RWPE2 (cell line): ENCODE data around the gene ADAM29.
"Not testable (repeated sequence)": the region's sequence is repeated elsewhere in the genome, so short reads cannot be mapped to it uniquely, and the experiment has no call there.

Source experiments
- ATAC-seq: fragments of 200-7000 bp; cut with Tn5 transposase; 3 replicates; pipeline ENCODE4 v1.9.1; 2021; ENCODE audit warnings: low read depth
- DNase-seq: peaks from one replicate; pipeline ENCODE4 v3.0.0-alpha.2; 2020; ENCODE audit warnings: low spot score
- H3K27ac ChIP-seq: fragments of 450-650 bp; 2 replicates; pipeline ENCODE4 v1.5.1; 2017; ENCODE audit warnings: mild to moderate bottlenecking; ENCODE audit not compliant: poor library complexity, severe bottlenecking
- H3K27me3 ChIP-seq: fragments of 250-450 bp; sonication (Bioruptor Pico); 2 replicates; pipeline ENCODE4 v1.5.1; 2021; ENCODE audit warnings: mild to moderate bottlenecking, moderate library complexity; ENCODE audit not compliant: insufficient read depth, poor library complexity, severe bottlenecking
- H3K36me3 ChIP-seq: fragments of 250-450 bp; sonication (Bioruptor Pico); 2 replicates; pipeline ENCODE4 v1.5.1; 2020; ENCODE audit warnings: low read depth, mild to moderate bottlenecking, moderate library complexity
- H3K4me1 ChIP-seq: fragments of 250-450 bp; sonication (Bioruptor Pico); 2 replicates; pipeline ENCODE4 v1.5.1; 2021; ENCODE audit warnings: mild to moderate bottlenecking, moderate library complexity; ENCODE audit not compliant: insufficient read depth, poor library complexity, severe bottlenecking
- H3K4me3 ChIP-seq: fragments of 250-450 bp; sonication (Bioruptor Pico); 2 replicates; pipeline ENCODE4 v1.5.1; 2021; ENCODE audit warnings: mild to moderate bottlenecking, moderate library complexity; ENCODE audit not compliant: severe bottlenecking
- H3K9me3 ChIP-seq: fragments of 250-450 bp; sonication (Bioruptor Pico); 2 replicates; pipeline ENCODE4 v1.5.1; 2021; ENCODE audit warnings: mild to moderate bottlenecking, moderate library complexity; ENCODE audit not compliant: severe bottlenecking
- TF ChIP-seq, protein P1 (sequence below): fragments of 450-650 bp; IDR thresholded peaks from one replicate; pipeline ENCODE4 v1.5.1; 2017; ENCODE audit warnings: mild to moderate bottlenecking, moderate library complexity; ENCODE audit not compliant: poor library complexity, severe bottlenecking

ADAM29 gene

DNA sequence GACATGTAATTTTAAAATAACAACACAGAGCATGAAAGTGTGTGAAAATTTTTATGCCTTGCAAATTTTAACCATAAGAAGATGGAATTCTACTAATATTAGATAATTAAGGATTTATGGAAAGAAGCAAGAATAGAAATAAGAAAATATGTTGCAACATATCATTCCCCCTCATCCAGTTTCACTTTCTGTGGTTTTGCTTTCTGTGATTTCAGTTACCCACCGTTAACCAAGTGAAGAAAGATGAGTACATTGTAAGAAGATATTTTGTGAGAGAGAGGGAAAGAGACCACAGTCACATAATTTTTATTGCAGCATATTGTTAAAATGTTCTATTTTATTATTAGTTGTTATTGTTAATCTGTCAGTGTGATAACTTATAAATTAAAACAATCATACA, 77.9 kb downstream of the ADAM29 start:
- ATAC-seq: no peak
- H3K9me3 ChIP-seq: no peaks in the 10 kb centered on the region
- DNase-seq: no peak

DNA sequence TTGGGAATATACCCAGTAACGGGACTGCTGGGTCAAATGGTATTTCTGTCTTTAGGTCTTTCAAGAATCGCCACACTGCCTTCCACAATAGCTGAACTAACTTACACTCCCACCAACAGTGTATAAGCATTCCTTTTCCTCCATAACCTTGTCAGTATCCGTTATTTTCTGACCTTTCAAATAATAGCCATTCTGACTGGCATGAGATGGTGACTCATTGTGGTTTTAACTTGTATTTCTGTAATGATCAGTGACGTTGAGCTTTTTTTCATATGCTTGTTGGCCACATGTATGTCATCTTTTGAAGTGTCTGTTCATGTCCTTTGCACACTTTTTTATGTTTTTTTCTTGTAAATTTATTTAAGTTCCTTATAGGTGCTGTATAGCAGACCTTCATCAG, 81.2 kb downstream of the ADAM29 start:
- Histone ChIP-seq H3K36me3 (no peaks in the 10 kb centered on the region), H3K9me3 (no peaks in the 10 kb centered on the region), H3K27ac (no peak overlapping the region), H3K4me3 (no peak overlapping the region), H3K27me3 (no peaks in the 10 kb centered on the region), H3K4me1 (no peaks in the 10 kb centered on the region)
- peak; percentile 70 for ATAC-seq
- DNase-seq: no peak
- TF ChIP-seq, protein P1, sequence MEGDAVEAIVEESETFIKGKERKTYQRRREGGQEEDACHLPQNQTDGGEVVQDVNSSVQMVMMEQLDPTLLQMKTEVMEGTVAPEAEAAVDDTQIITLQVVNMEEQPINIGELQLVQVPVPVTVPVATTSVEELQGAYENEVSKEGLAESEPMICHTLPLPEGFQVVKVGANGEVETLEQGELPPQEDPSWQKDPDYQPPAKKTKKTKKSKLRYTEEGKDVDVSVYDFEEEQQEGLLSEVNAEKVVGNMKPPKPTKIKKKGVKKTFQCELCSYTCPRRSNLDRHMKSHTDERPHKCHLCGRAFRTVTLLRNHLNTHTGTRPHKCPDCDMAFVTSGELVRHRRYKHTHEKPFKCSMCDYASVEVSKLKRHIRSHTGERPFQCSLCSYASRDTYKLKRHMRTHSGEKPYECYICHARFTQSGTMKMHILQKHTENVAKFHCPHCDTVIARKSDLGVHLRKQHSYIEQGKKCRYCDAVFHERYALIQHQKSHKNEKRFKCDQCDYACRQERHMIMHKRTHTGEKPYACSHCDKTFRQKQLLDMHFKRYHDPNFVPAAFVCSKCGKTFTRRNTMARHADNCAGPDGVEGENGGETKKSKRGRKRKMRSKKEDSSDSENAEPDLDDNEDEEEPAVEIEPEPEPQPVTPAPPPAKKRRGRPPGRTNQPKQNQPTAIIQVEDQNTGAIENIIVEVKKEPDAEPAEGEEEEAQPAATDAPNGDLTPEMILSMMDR: no peak

More for the DNA sequence above, 77.9 kb downstream of the ADAM29 start:
- Histone ChIP-seq H3K4me1 (no peaks in the 10 kb centered on the region), H3K27ac (no peak overlapping the region), H3K4me3 (no peak overlapping the region), H3K36me3 (no peaks in the 10 kb centered on the region), H3K27me3 (no peaks in the 10 kb centered on the region)
- TF ChIP-seq, protein P1: no peak

DNA sequence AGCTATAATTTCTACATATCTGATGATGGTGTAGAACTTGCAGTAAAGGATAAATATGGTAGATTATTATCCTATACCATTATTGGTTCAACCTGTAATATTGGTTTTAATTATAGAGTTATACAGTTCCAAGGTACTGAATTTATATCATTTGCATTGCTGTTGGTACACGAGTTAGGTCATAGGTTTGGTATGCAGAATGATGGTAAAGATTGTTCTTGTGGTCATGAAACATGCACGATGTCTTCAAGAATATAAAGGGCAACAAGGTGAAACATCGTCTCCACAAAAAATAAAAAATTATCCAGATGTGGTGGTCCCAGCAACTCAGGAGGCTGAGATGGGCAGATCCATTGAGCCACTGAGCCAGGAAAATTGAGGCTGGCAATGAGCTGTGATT, 99.6 kb downstream of the ADAM29 start:
- Histone ChIP-seq H3K4me3 (no peak overlapping the region), H3K36me3 (no peaks in the 10 kb centered on the region), H3K27ac (no peak overlapping the region), H3K27me3 (no peaks in the 10 kb centered on the region), H3K9me3 (no peaks in the 10 kb centered on the region), H3K4me1 (peaks cover 3% of the 10 kb centered on the region)
- 0 out of 3 replicates have a peak, but pooled peaks have one; percentile 50 for ATAC-seq
- DNase-seq: no peak
- TF ChIP-seq, protein P1: no peak

DNA sequence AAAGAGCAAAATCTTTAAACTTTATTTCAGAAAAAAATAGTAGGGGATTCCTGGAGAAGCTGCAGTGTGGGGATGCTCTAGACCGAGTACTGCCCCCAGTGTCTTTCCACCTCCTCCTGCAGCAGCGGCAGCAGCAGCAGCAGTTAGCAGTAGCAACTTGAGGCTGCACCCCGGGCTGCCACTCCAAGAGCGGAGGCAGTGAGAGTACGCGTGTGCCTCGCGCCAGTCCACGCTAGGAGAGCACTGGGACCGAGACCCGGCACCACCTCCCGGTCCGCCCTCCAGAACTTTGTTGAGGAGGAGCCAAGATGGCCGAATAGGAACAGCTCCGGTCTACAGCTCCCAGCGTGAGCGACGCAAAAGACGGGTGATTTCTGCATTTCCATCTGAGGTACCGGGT, 101.3 kb downstream of the ADAM29 start:
- not testable (repeated sequence) for DNase-seq, H3K4me3 ChIP-seq, ATAC-seq, H3K27me3 ChIP-seq, H3K27ac ChIP-seq, H3K4me1 ChIP-seq, H3K36me3 ChIP-seq, H3K9me3 ChIP-seq
